HFF-Myc (cell line): ENCODE measurements around the gene AKAIN1.

Experiments
- DNase-seq: peaks from one replicate; pipeline ENCODE4 v3.0.0-alpha.2; 2011; ENCODE audit warnings: low read depth; ENCODE audit errors: extremely low read depth
- H3K4me3 ChIP-seq: replicated peaks from 2 replicates; pipeline ENCODE4 v1.5.1; 2011; ENCODE audit warnings: low read depth, mild to moderate bottlenecking, control low read depth, low read length
- TF ChIP-seq, protein P1 (sequence below): IDR thresholded peaks from 2 replicates; pipeline ENCODE4 v1.5.1; 2012; ENCODE audit warnings: mild to moderate bottlenecking, low read depth, low read length, control low read depth; ENCODE audit errors: missing control alignments

AKAIN1 gene

DNA sequence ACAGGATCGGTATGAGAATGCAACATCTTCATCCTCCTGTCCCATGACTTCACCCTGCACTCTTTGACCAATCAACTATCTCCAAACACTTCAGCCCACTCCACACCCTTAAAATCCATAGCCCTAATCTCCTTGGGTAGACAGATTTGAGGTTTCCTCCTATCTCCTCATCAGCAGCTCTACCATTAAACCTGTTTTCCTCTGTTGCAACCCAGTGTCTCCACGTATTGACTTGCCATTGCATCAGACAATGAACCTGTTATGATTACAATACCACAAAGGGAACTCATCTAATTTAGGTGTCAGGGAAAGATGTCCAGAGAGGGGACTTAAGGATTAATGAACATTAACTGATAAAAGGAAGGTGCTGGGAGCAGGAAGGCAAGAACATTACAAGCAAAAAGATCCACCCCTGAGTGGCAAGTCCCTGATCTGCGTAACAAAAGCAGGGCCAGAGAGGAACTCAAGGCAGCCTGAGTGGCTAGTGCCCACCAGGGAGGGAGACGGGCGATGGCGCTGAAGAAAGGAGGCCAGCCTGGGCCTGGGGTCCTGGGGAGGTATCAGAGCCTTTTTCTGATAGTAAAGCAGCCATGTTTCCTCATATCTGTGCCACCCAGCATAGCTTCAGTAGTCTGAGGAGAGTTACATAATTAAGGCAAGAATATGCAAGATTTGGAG, 44.6 kb downstream of the AKAIN1 start:
- no peak overlapping the region for H3K4me3 ChIP-seq
- no peak for DNase-seq
- TF ChIP-seq, protein P1, sequence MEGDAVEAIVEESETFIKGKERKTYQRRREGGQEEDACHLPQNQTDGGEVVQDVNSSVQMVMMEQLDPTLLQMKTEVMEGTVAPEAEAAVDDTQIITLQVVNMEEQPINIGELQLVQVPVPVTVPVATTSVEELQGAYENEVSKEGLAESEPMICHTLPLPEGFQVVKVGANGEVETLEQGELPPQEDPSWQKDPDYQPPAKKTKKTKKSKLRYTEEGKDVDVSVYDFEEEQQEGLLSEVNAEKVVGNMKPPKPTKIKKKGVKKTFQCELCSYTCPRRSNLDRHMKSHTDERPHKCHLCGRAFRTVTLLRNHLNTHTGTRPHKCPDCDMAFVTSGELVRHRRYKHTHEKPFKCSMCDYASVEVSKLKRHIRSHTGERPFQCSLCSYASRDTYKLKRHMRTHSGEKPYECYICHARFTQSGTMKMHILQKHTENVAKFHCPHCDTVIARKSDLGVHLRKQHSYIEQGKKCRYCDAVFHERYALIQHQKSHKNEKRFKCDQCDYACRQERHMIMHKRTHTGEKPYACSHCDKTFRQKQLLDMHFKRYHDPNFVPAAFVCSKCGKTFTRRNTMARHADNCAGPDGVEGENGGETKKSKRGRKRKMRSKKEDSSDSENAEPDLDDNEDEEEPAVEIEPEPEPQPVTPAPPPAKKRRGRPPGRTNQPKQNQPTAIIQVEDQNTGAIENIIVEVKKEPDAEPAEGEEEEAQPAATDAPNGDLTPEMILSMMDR, result no peak

DNA sequence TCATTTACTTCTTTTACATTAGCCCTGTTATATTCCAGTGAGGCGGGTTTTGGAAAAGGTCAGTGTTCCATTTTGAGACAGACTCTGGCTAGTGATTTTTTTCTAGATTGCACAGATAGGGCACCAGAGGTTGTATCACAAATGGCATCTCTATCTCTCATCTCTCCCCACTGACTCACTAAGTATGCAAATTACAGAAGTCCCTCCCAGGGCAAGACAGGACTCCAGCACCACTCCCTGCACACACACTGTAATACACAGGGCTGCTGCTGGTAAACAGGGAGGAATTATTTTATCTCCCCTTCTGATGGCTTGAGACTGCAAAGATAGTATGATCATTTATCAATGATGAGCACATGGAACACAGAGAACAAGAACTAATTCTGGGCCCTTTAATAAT, 46.2 kb downstream of the AKAIN1 start:
- no peak for DNase-seq
- TF ChIP-seq, protein P1, result no peak
- no peak overlapping the region for H3K4me3 ChIP-seq

DNA sequence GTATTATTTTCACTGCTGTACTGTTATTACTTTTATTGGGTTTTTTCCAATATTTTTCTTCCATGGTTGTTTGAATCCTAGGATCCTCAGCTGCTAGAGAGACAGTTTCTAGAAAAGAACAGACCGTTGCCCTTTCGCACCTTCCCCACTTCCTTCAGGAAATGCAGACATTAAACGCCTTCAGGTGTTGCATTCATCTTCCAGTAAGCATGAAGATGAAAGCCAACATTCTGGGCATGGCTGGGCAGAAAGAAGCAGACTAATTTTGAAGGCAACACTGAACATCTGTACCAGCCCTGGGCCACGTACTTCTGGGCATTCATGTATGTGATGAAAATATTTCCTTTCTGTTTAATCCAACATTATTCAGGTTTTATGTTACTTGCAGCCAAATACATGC, 51.0 kb downstream of the AKAIN1 start:
- TF ChIP-seq, protein P1, result no peak
- no peak for DNase-seq

DNA sequence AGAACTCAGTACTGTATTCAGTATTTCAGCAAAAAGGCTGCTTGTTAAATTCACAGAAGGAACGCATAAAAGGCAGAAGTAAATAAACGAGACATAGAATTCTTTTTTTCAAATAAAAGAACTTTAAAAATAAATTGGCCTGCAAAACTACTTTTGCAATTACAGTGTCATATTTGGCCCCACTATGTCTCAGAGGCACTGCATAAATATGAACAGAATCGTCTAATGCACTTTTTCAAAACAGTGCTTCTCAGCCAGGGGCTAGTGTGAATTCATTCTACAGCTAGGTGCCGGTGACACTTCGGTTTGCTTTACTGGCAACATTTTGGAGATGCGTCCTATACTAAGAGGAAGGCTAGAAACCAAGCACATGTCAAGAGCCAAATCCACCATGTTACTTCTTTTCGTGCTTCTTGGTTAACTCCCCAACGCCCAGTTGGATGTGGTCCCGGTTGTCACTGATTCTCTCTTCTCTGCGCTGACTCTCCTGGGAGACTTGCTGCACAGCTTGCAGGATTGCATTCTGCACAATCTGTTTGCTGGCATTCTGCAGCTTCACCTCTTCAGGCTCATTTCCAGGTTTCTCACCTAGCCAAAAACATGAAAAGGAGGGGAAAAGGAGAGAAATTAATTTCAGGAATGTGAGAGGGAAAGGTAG, 51.8 kb downstream of the AKAIN1 start:
- TF ChIP-seq, protein P1, result no peak
- no peak overlapping the region for H3K4me3 ChIP-seq
- no peak for DNase-seq

More for the DNA sequence above, 51.0 kb downstream of the AKAIN1 start:
- H3K4me3 ChIP-seq, result no peak overlapping the region

DNA sequence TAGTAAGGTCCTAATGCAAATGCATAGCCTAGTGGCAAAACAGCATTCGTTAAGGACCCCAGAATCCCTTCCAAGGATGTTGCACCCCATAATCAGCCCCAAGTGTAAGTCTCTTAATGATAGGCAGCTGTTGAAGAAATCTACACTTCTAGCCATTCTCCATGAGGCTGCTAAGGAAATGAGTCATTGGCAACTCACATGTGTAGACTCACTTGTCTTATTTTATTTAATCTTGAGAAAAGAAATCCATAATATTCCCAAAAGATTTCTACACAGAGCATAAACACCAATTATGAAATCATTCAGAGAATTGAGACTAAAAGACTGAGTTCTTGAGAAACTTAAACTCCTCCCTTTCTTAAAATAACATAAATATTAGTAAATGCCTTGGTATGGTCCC, 52.4 kb downstream of the AKAIN1 start:
- no peak for DNase-seq
- TF ChIP-seq, protein P1, result no peak
- no peak overlapping the region for H3K4me3 ChIP-seq

DNA sequence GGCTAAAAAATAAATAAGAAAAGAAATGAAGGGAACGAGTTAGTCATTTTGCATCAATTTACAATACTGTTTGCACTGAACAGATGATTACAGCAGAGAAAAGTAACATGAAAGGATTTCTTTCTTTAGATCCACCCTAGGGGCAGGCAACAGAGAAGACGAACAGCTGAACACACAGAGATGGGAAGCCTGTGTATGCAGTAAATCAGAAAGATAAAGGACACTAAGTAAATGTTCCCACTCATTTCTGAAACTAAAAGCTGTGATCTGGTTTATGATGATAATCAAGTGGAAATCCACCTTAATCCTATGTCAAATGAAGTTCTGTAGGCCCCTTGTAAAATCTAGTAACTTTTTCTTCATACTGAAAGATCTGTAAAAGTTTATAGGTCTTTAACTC, 54.2 kb downstream of the AKAIN1 start:
- TF ChIP-seq, protein P1, result no peak
- H3K4me3 ChIP-seq, result no peak overlapping the region
- DNase-seq, result no peak
